ENCODE results near the gene GTPBP4.

GRCh38 chr10:1043532-1043995, 55.3 kb downstream of the GTPBP4 start:
- no peak for TF ChIP-seq EZH2 (IDR thresholded peaks at IDR 0.05; ENCODE audit: low read depth)
- no peak for TF ChIP-seq CTCF (conservative IDR thresholded peaks at IDR 0.05)

All from PC-9 (cell line).